Central memory CD4-positive, alpha-beta T cell (primary cell): ENCODE data around the gene MOXD1.

Source experiments
- DNase-seq: peaks from one replicate; pipeline ENCODE4 v3.0.0; 2022
- total RNA-seq, 3 experiments: gene quantifications; one replicate each; lab custom pipeline; 2026; lab: John Stamatoyannopoulos, UW

The MOXD1 gene
- 0 reads per million in 3 experiments for total RNA-seq

GRCh38 chr6:132400883-132401617 lies at the start of gene MOXD1:
TSS of gene MOXD1 (minus strand) at chr6:132401475. CDS start at chr6:132401426, 49 bp downstream.
- no peak for DNase-seq

GRCh38 chr6:132446855-132447241 lies 45.6 kb upstream of the MOXD1 start:
- DNase-seq = no peak

DNA sequence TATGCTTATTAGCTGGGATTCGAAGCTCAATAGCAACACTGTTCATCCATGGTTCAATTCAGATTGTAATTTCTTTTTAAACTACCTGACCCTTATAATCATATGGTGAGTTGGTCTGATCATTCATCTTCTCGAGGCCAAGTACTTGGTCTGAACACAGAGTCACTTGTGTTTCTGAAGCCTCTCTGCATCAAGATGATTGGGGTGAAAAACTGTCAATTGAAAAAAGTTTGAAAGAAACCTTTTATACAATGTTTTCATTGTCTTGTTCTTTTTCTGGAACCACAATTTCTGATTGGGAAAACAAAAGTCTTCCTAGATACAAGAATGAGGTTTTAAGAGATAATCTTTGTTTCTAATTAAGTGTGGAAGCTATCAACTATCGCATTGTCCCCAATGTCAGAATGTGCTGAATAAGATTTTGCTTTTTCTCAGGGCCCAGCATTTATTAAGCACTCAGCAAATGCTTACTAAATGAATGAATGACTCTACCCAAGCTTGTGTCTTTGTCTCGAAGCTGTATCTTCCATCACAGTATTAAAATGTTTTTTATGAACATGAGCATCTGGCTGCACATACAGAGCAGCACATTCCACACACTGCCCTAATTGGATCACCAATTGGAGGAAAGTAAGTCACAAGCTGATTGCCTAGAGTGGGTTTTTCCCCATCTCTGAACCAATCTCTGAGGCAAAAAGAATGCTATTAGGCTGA lies 45.0 kb upstream of the MOXD1 start:
- DNase-seq = no peak

DNA sequence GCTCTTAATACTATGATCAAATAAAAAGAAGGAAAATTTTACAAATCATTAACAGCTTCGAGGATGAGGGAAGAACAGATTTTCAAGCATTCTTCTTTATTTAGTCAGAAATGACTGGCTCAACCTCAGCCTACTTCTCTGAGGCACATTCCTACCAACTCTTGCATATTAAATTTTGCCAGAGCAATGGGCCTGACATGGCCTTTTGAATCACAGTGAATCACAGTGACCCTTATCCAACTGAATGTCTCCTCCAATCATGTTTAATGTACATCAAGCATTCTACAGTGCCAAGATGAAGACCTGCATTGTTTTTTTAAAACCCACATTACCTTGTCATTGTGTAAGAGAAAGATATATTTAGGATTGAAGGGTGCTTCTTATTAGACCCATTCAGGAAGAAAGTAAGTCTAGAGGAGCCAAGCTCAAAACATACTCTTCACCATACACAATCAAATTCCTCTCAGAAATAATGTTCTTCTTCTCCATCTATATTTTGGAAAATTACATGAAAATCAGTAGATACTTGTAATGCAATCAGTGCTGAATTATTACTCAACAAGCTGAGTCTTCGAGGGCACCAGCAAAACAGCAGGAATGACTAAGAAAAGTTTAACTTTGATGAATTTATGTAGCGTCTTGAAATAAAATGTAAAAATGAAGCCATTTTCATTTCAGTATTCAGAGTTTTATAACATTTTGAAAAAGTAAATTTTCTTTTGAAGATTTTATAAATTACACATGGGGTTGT lies 44.1 kb upstream of the MOXD1 start:
- no peak for DNase-seq

GRCh38 chr6:132443206-132443605 lies 41.9 kb upstream of the MOXD1 start:
- DNase-seq = no peak

DNA sequence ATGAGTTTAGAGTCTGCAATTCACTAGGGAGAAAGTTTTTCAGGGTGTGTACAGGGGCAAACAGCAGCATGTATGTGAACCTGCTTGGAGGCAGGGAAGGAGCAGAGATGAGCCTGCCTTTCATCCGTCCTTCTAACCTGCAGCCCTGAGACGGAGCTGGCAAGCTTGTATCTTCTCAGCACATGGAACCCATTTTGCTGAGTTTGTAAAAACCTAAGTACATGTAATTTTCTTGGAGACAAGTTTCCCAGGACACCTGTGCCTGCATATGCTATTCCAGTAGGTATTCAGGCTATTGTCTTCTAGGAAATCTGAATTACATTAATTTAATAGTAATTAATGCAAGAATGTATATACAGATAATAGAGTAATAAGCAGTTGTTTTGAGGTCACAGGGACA lies 28.8 kb upstream of the MOXD1 start:
- no peak for DNase-seq

DNA sequence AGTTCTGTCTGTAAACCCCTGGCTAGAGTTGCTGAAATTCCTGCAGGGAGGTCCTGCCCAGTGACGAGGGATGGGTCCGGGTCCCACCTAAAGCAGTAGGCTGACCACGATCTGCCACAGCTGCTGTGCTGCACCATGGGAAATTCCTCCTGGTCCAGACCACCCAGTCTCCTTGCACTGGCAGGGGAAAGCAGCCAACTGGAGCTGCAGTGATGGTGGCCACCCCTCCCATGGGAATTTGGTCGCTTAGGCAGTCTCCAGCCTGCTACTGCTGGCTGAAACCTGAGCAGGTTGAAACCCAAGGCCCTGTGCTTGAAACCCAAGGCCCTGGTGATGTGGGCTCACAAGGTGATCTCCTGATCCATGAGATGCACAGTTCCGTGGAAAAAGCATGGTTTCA lies 23.9 kb upstream of the MOXD1 start:
- DNase-seq = no peak

DNA sequence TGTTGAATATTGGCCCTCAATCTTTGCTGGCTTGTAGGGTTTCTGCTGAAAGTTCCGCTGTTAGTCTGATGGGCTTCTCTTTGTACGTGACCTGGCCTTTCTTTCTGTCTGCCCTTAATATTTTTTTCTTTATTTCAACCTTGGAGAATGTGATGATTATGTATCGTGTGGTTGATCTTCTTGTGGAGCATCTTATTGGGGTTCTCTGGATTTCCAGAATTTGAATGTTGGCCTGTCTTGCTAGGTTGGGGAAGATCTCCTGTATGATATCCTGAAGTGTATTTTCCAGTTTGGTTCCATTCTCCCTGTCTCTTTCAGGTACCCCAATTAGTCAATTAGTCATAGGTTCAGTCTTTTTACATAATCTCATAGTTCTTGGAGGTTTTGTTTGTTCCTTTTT lies 22.6 kb upstream of the MOXD1 start:
- no peak for DNase-seq

GRCh38 chr6:132418235-132418965 lies 17.1 kb upstream of the MOXD1 start:
- no peak for DNase-seq

DNA sequence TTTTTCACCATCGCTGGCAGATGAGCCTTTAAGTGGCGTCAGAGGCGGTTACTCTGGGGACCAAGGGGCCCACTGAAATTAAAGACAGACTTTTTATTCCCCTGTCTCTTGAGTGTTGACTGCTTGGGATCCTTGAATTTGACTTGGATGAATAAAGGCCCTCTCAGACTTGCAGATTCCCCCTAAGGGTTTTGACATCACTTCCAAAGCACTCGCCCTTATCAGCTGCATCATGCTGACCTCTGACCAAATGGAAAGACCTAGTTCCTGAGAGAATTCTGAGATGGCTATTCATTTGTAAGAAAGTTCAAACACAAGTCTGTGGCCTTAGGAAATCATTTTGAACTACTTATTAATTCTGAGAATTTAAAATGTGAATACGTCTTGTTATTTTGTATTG lies 13.5 kb upstream of the MOXD1 start:
- DNase-seq = no peak

- no peak for DNase-seq
These were observed 13.0 kb upstream of the MOXD1 start for GRCh38 chr6:132414322-132414721.

DNA sequence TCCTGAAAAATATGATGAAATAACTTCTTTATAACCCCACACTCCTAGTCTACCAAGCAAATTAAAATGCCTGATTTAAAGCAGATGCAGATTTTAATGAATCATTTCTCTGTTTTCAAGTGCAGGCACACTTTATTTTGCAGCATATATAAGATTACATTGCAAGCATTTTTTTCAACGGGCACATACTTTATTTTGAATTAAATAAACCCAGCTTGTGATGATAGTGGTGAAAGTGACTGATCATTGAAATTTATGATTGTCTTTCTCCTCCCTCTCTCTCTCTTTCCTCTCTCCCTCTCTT lies 12.2 kb upstream of the MOXD1 start:
- no peak for DNase-seq

DNA sequence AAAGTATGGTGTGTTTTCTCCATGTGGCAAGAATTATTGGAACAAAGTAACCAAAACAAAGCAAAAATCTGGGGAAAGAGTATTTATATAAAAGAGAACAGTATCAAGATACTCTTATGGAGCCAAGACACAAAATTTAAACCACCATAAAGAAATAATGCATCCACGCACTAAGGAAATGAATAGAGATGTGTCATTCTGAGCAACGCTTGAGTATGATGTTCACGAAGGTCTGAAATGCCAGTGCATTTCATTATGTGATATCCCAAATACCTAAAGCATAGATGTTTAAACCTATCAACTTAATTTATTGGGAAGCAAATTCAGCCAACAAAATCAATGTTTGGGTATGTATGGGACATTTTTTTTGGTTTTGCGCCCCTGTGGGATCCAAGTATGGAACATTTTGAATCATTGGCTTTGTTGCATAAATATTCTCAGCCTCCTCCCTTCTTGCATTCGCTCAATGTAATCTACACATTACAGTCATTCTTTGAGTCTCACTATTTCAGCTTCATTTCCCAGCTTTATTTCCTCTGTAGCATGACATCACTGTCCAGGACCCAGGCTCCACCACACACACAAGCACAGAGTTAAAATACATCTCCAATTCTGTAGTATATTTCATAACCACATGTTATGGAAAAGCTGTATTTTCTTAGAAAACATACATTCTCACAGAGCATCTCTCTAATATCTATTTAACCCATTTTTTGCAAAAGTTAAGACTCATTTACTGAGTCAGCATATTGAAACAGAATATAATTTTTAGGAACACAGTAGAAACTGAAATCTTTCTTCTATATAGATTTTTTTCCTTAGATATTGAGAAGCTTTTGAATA lies 11.6 kb upstream of the MOXD1 start:
- DNase-seq = no peak

GRCh38 chr6:132411296-132411695 lies 10.0 kb upstream of the MOXD1 start:
- DNase-seq = no peak

- DNase-seq = no peak
These were observed 9.6 kb upstream of the MOXD1 start for GRCh38 chr6:132410830-132411229.

DNA sequence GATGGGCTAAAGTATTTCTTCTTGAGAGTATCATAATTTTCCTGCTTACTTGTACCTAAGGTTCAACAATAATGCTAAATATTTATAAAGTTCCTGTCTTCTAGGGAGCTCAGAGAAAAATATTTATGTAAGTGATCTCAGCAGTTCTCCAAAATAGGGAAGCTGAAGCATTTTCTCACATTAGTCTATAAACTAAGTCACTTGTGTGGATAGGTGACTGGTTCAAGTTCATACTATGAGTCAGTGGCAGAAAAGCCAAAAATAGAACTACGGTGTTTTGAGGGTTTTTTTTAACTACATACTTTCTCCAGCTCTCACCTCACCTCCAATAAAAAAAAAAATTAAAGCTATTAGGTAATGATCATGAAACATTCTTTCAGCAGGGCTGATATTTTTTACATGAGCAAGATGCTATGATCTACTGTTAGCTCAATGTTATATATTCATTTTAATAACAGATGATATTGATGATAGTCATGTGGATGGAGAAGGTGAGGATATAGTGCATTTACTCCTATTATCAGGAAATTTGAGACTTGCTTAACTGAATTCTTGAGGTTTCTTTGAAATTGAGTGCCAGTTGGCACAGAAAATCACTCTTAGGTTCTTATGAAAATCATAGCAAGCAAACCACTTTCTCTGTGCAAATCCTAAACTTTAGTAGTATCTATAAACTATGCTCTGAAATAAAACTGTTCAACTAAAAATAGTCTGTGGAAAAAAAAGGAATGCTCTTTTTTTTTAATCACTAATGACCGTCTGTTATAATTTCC lies 4.1 kb upstream of the MOXD1 start:
- no peak for DNase-seq

GRCh38 chr6:132404736-132405135 lies 3.5 kb upstream of the MOXD1 start:
- no peak for DNase-seq

DNA sequence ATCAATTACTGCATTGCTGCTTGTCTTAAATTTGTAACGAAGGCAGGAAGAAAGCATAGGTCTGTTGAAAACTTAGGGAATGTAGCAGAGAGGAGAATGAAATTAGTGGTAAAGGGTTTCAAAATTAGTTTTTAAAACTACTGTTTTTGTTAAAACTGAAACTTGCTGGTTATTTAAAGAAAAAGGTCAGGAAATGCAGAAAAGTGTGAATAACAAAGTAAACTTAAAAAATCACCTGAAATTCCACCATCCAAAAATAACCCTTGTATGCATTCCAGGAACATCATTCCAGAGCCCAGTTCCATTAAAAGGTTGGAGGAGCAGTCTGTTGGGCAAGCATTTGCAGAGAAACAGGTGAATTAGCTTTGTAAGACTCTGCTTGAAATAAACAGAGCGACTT lies 3.1 kb upstream of the MOXD1 start:
- no peak for DNase-seq

- DNase-seq = no peak
These were observed 477 bp upstream of the MOXD1 start for GRCh38 chr6:132401618-132402285.

DNA sequence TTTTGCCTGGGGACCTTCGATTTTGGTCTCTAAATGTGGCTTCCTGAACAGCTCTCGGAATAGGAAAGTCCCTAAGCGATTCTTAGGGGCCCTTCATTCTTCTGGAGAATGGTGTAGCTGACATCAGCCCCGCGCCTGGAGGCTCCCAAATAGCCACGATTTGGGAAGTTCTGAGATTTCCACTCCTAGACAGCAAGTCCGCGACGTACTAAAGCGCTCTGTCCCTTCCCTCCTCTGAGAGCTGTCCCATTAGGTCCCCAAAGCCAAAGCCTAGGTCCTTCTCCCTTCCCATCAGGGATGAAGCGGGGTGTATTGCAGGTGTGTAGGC lies 756 bp downstream of the MOXD1 start:
- no peak for DNase-seq
